ENCODE data around the gene FKTN.

Gene FKTN

DNA sequence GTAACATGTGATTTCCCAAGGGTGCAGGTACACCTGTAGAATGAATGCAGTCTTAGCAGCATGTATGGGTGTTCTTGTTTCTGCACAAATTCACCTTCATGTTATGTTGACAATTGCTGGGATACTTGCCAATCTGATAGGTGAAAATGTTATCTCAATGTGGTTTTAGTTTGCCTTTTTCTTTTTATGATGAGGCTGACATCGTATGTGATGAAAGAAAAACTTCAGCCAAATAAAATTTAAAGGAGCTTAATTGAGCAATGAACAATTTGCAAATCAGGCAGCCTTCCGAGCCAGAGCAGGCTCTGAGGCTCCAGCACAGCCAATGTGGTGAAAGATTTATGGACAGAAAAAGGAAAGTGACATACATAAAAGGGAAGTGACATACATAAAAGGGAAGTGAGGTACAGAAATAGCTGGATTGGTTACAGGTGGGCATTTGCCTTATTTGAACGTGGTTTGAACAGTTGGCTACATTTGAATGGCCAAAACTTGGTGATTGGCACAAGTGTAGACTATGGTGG, 114.8 kb downstream of the FKTN start:
- peaks cover 4% of the 10 kb centered on the region for H3K27me3 Mint-ChIP-seq (ENCODE audit: low read depth, poor library complexity)
- no peak overlapping the region for H3K27ac Mint-ChIP-seq
- peaks cover 9% of the 10 kb centered on the region for H3K4me1 Mint-ChIP-seq
- H3K9me3 Mint-ChIP-seq: no peaks in the 10 kb centered on the region
- H3K36me3 Mint-ChIP-seq (ENCODE audit: low read depth): no peaks in the 10 kb centered on the region
- DNase-seq: no peak
- H3K4me3 Mint-ChIP-seq: no peak overlapping the region
- TF ChIP-seq, protein P1, sequence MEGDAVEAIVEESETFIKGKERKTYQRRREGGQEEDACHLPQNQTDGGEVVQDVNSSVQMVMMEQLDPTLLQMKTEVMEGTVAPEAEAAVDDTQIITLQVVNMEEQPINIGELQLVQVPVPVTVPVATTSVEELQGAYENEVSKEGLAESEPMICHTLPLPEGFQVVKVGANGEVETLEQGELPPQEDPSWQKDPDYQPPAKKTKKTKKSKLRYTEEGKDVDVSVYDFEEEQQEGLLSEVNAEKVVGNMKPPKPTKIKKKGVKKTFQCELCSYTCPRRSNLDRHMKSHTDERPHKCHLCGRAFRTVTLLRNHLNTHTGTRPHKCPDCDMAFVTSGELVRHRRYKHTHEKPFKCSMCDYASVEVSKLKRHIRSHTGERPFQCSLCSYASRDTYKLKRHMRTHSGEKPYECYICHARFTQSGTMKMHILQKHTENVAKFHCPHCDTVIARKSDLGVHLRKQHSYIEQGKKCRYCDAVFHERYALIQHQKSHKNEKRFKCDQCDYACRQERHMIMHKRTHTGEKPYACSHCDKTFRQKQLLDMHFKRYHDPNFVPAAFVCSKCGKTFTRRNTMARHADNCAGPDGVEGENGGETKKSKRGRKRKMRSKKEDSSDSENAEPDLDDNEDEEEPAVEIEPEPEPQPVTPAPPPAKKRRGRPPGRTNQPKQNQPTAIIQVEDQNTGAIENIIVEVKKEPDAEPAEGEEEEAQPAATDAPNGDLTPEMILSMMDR (IDR thresholded peaks at IDR 0.05): no peak

DNA sequence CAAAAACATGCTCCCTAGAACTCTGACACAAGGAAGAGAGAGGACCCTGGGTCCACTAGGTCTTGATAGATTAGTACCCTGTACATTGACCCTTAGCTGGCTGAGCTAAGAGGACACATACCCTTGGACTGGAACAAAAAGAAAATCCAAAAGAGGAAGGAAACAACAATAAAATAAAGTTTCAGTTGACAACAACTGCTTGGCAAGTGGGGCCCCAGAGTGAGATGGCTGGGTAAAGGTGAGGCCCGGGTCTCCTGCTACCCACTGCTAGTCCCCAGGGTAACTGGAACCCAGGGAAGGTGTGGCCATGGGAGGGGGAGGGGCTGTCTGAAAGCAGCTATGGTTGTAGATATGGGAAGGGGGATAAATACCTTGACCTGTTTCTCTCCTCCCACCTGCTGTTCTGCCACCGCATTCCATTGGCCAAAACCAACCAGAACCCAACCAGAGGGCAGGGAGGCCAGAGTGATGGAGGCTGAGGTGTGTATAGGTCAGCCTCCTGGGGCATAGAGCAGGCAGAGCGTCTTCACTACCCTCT, 116.0 kb downstream of the FKTN start:
- peaks cover 4% of the 10 kb centered on the region for H3K27me3 Mint-ChIP-seq (ENCODE audit: low read depth, poor library complexity)
- TF ChIP-seq, protein P1 (IDR thresholded peaks at IDR 0.05): no peak
- H3K36me3 Mint-ChIP-seq (ENCODE audit: low read depth): no peaks in the 10 kb centered on the region
- no peak for DNase-seq
- H3K4me1 Mint-ChIP-seq: peaks cover 9% of the 10 kb centered on the region
- no peak overlapping the region for H3K27ac Mint-ChIP-seq
- no peak overlapping the region for H3K4me3 Mint-ChIP-seq
- H3K9me3 Mint-ChIP-seq: no peaks in the 10 kb centered on the region

- H3K36me3 Mint-ChIP-seq (ENCODE audit: low read depth): no peaks in the 10 kb centered on the region
- DNase-seq: no peak
- peaks cover 9% of the 10 kb centered on the region for H3K4me1 Mint-ChIP-seq
- no peak overlapping the region for H3K27ac Mint-ChIP-seq
- TF ChIP-seq, protein P1 (IDR thresholded peaks at IDR 0.05): no peak
- H3K9me3 Mint-ChIP-seq: no peaks in the 10 kb centered on the region
- peaks cover 4% of the 10 kb centered on the region for H3K27me3 Mint-ChIP-seq (ENCODE audit: low read depth, poor library complexity)
- no peak overlapping the region for H3K4me3 Mint-ChIP-seq
Measured at GRCh38 chr9:105676351-105676923, 118.5 kb downstream of the FKTN start.

GRCh38 chr9:105678163-105678562, 120.2 kb downstream of the FKTN start:
- H3K4me3 Mint-ChIP-seq: no peak overlapping the region
- no peaks in the 10 kb centered on the region for H3K9me3 Mint-ChIP-seq
- DNase-seq: no peak
- no peaks in the 10 kb centered on the region for H3K36me3 Mint-ChIP-seq (ENCODE audit: low read depth)
- no peak overlapping the region for H3K27ac Mint-ChIP-seq
- peaks cover 9% of the 10 kb centered on the region for H3K4me1 Mint-ChIP-seq
- TF ChIP-seq, protein P1 (IDR thresholded peaks at IDR 0.05): no peak
- H3K27me3 Mint-ChIP-seq (ENCODE audit: low read depth, poor library complexity): peaks cover 8% of the 10 kb centered on the region

DNA sequence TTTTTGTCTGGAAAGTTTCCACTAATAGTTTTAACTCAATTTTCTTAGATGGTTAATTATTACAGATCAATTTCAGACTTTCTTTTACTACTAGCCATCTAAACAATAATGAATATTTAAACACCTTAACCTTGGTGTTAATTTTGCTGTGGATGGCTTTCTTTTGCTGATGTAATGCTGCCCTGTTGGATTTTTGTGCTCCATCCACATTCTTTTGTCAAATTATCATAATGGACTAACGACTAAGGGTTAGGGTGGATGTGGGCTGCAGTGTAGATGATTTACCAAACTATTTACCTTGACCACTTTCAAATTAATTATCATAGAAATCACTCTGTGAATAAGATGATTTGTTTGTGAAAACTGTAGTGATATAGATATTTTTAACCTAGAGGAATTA, 120.8 kb downstream of the FKTN start:
- TF ChIP-seq, protein P1 (IDR thresholded peaks at IDR 0.05): no peak
- DNase-seq: no peak
- Mint-ChIP-seq H3K9me3 (no peaks in the 10 kb centered on the region), H3K27ac (no peak overlapping the region), H3K27me3 (ENCODE audit: low read depth, poor library complexity) (peaks cover 4% of the 10 kb centered on the region), H3K4me1 (peaks cover 6% of the 10 kb centered on the region), H3K4me3 (no peak overlapping the region), H3K36me3 (ENCODE audit: low read depth) (no peaks in the 10 kb centered on the region)

Measured in nephron progenitor cell (in vitro differentiated cells).